Measurements from ENCODE around the gene MRTFA.

MRTFA gene

GRCh38 chr22:40420341-40421081 lies 216.0 kb downstream of the MRTFA start:
- H3K4me3 ChIP-seq (ENCODE audit: control insufficient read depth, low read depth, low read length) = no peak overlapping the region
- no peak for DNase-seq (ENCODE audit: low read depth)
- no peak for TF ChIP-seq CTCF (IDR thresholded peaks at IDR 0.05; ENCODE audit: control insufficient read depth, insufficient read depth, low read depth, low read length, missing control alignments)

GRCh38 chr22:40419718-40420117 lies 216.8 kb downstream of the MRTFA start:
- H3K4me3 ChIP-seq (ENCODE audit: control insufficient read depth, low read depth, low read length) = no peak overlapping the region
- no peak for TF ChIP-seq CTCF (IDR thresholded peaks at IDR 0.05; ENCODE audit: control insufficient read depth, insufficient read depth, low read depth, low read length, missing control alignments)
- no peak for DNase-seq (ENCODE audit: low read depth)

- no peak overlapping the region for H3K4me3 ChIP-seq (ENCODE audit: control insufficient read depth, low read depth, low read length)
- TF ChIP-seq CTCF (IDR thresholded peaks at IDR 0.05; ENCODE audit: control insufficient read depth, insufficient read depth, low read depth, low read length, missing control alignments) = no peak
- no peak for DNase-seq (ENCODE audit: low read depth)
Measured at GRCh38 chr22:40418366-40419201, 217.9 kb downstream of the MRTFA start.

GRCh38 chr22:40417881-40418280 lies 218.6 kb downstream of the MRTFA start:
- no peak for DNase-seq (ENCODE audit: low read depth)
- TF ChIP-seq CTCF (IDR thresholded peaks at IDR 0.05; ENCODE audit: control insufficient read depth, insufficient read depth, low read depth, low read length, missing control alignments) = no peak
- no peak overlapping the region for H3K4me3 ChIP-seq (ENCODE audit: control insufficient read depth, low read depth, low read length)

- H3K4me3 ChIP-seq (ENCODE audit: control insufficient read depth, low read depth, low read length) = no peak overlapping the region
- no peak for DNase-seq (ENCODE audit: low read depth)
- TF ChIP-seq CTCF (IDR thresholded peaks at IDR 0.05; ENCODE audit: control insufficient read depth, insufficient read depth, low read depth, low read length, missing control alignments) = no peak
Measured at GRCh38 chr22:40417041-40417440, 219.5 kb downstream of the MRTFA start.

GRCh38 chr22:40416636-40417035 lies 219.9 kb downstream of the MRTFA start:
- H3K4me3 ChIP-seq (ENCODE audit: control insufficient read depth, low read depth, low read length) = no peak overlapping the region
- no peak for DNase-seq (ENCODE audit: low read depth)
- no peak for TF ChIP-seq CTCF (IDR thresholded peaks at IDR 0.05; ENCODE audit: control insufficient read depth, insufficient read depth, low read depth, low read length, missing control alignments)
